GM19193 (cell line): ENCODE results near the gene TAF4B.

Source experiments
- POLR2A ChIP-seq: IDR thresholded peaks from 4 replicates; pipeline ENCODE4 v1.6.1; 2011; ENCODE audit not compliant: insufficient read depth, insufficient read length; ENCODE audit errors: extremely low read depth

TAF4B gene

GRCh38 chr18:26397019-26397418 is 170.8 kb downstream of the TAF4B start:
- no peak for TF ChIP-seq POLR2A

GRCh38 chr18:26403491-26403890 is 177.2 kb downstream of the TAF4B start:
- no peak for TF ChIP-seq POLR2A

GRCh38 chr18:26405190-26405801 is 179.1 kb downstream of the TAF4B start:
- no peak for TF ChIP-seq POLR2A

GRCh38 chr18:26406324-26406723 is 180.1 kb downstream of the TAF4B start:
- TF ChIP-seq POLR2A = no peak

GRCh38 chr18:26406854-26407517 is 180.7 kb downstream of the TAF4B start:
- TF ChIP-seq POLR2A = no peak

- no peak for TF ChIP-seq POLR2A
Measured at GRCh38 chr18:26407736-26408601, 181.7 kb downstream of the TAF4B start.

- no peak for TF ChIP-seq POLR2A
Measured at GRCh38 chr18:26409091-26409490, 182.8 kb downstream of the TAF4B start.

- no peak for TF ChIP-seq POLR2A
Measured at GRCh38 chr18:26414901-26415440, 188.7 kb downstream of the TAF4B start.

- TF ChIP-seq POLR2A = no peak
Measured at GRCh38 chr18:26415631-26416030, 189.4 kb downstream of the TAF4B start.

GRCh38 chr18:26416652-26417150 is 190.5 kb downstream of the TAF4B start:
- TF ChIP-seq POLR2A = no peak

GRCh38 chr18:26417190-26417589 is 190.9 kb downstream of the TAF4B start:
- TF ChIP-seq POLR2A = no peak

- no peak for TF ChIP-seq POLR2A
Measured at GRCh38 chr18:26418225-26418624, 192.0 kb downstream of the TAF4B start.

- no peak for TF ChIP-seq POLR2A
Measured at GRCh38 chr18:26419746-26420145, 193.5 kb downstream of the TAF4B start.

- TF ChIP-seq POLR2A = no peak
Measured at GRCh38 chr18:26421503-26421902, 195.3 kb downstream of the TAF4B start.

GRCh38 chr18:26421931-26422330 is 195.7 kb downstream of the TAF4B start:
- no peak for TF ChIP-seq POLR2A
